ENCODE measurements around the gene EML4.

GRCh38 chr2:42210203-42210602, 41.0 kb downstream of the EML4 start:
- TF ChIP-seq CTCF (IDR thresholded peaks at IDR 0.05) (no peak), GABPA (IDR thresholded peaks at IDR 0.05; ENCODE audit: low read depth) (no peak), RAD21 (IDR thresholded peaks at IDR 0.05; ENCODE audit: low read length) (no peak), MXI1 (IDR thresholded peaks at IDR 0.05; ENCODE audit: low read depth, low read length) (no peak)

All from SK-N-SH (cell line).